Astrocyte (in vitro differentiated cells and primary cell): ENCODE measurements around the gene OTOG. TPM values are rescaled to one million over a fixed set of nuclear protein-coding genes. Genes with fewer than 3 reads are reported as not detected.

Experiments
- DNase-seq: peaks from one replicate; pipeline ENCODE4 v3.0.0-alpha.2; 2010; ENCODE audit warnings: low read depth
- FAIRE-seq: peaks from 2 replicates; lab custom pipeline; 2011; peaks lifted over from hg19 to GRCh38; lab: Jason Lieb, UNC
- H2AFZ ChIP-seq: 2 replicates; pipeline ENCODE4 v1.6.0; 2012; ENCODE audit warnings: low read depth, low read length, inconsistent platforms
- H3K27ac ChIP-seq: 2 replicates; pipeline ENCODE4 v1.5.1; 2011; ENCODE audit warnings: low read depth, low read length, inconsistent platforms
- H3K27me3 ChIP-seq: 2 replicates; pipeline ENCODE4 v1.6.0; 2011; ENCODE audit warnings: low read length, inconsistent platforms; ENCODE audit not compliant: insufficient read depth
- H3K36me3 ChIP-seq: 2 replicates; pipeline ENCODE4 v1.5.1; 2011; ENCODE audit warnings: low read length, inconsistent platforms; ENCODE audit not compliant: insufficient read depth
- H3K4me1 ChIP-seq: 2 replicates; pipeline ENCODE4 v1.5.1; 2011; ENCODE audit warnings: low read length, inconsistent platforms; ENCODE audit not compliant: insufficient read depth
- H3K4me2 ChIP-seq: 2 replicates; pipeline ENCODE4 v1.6.0; 2012; ENCODE audit warnings: low read length, inconsistent platforms
- H3K4me3 ChIP-seq: 2 replicates; pipeline ENCODE4 v1.5.1; 2011; ENCODE audit warnings: low read depth, mild to moderate bottlenecking, low read length, inconsistent platforms; ENCODE audit not compliant: insufficient read depth
- H3K79me2 ChIP-seq: 2 replicates; pipeline ENCODE4 v1.6.0; 2012; ENCODE audit warnings: mild to moderate bottlenecking, low read length, inconsistent platforms; ENCODE audit not compliant: insufficient read depth
- H3K9ac ChIP-seq: 2 replicates; pipeline ENCODE4 v1.6.0; 2012; ENCODE audit warnings: mild to moderate bottlenecking, low read length, inconsistent platforms
- H3K9me3 ChIP-seq: 2 replicates; pipeline ENCODE4 v1.5.1; 2012; ENCODE audit warnings: low read depth, mild to moderate bottlenecking, low read length, inconsistent platforms; ENCODE audit not compliant: insufficient read depth
- H4K20me1 ChIP-seq: 2 replicates; pipeline ENCODE4 v1.6.0; 2012; ENCODE audit warnings: low read length, inconsistent platforms; ENCODE audit not compliant: insufficient read depth
- H3K27ac Mint-ChIP-seq: one replicate; pipeline ENCODE4 v1.8.0; 2021; ENCODE audit warnings: mild to moderate bottlenecking, mixed read lengths; ENCODE audit not compliant: unreplicated experiment
- H3K27me3 Mint-ChIP-seq: one replicate; pipeline ENCODE4 v1.8.0; 2021; ENCODE audit warnings: low read depth, mixed read lengths; ENCODE audit not compliant: unreplicated experiment
- H3K36me3 Mint-ChIP-seq: one replicate; pipeline ENCODE4 v1.8.0; 2021; ENCODE audit warnings: low read depth, mixed read lengths; ENCODE audit not compliant: unreplicated experiment
- H3K4me1 Mint-ChIP-seq: one replicate; pipeline ENCODE4 v1.8.0; 2021; ENCODE audit warnings: low read depth, mixed read lengths; ENCODE audit not compliant: unreplicated experiment
- H3K4me3 Mint-ChIP-seq: one replicate; pipeline ENCODE4 v1.8.0; 2021; ENCODE audit warnings: mild to moderate bottlenecking, moderate library complexity, mixed read lengths; ENCODE audit not compliant: unreplicated experiment
- H3K9me3 Mint-ChIP-seq: one replicate; pipeline ENCODE4 v1.8.0; 2021; ENCODE audit warnings: mild to moderate bottlenecking, mixed read lengths; ENCODE audit not compliant: unreplicated experiment
- CTCF ChIP-seq: IDR thresholded peaks from 2 replicates; pipeline ENCODE4 v1.5.1; 2011; ENCODE audit warnings: low read depth, mild to moderate bottlenecking, inconsistent platforms, low read length, moderate library complexity; ENCODE audit not compliant: insufficient read depth
- EZH2 ChIP-seq: IDR thresholded peaks from 2 replicates; pipeline ENCODE4 v1.6.1; 2012; ENCODE audit warnings: mild to moderate bottlenecking, low read length, inconsistent platforms; ENCODE audit not compliant: insufficient read depth
- total RNA-seq: library from RNA; stranded (reverse); gene quantifications from 2 replicates; pipeline ENCODE4 v1.2.1, GENCODE V29; 2021

The OTOG gene
- total RNA-seq, 1 donor from 2014 or later, result not detected

- FAIRE-seq, result no peak
- Histone ChIP-seq H3K79me2 (no peaks in the 10 kb centered on the region), H3K27me3 (peaks cover 2% of the 10 kb centered on the region), H4K20me1 (no peaks in the 10 kb centered on the region), H3K9me3 (no peaks in the 10 kb centered on the region), H3K9ac (no peak overlapping the region), H3K4me1 (no peaks in the 10 kb centered on the region), H3K4me2 (no peak overlapping the region), H3K27ac (no peak overlapping the region), H3K4me3 (no peak overlapping the region), H2AFZ (no peak overlapping the region), H3K36me3 (no peaks in the 10 kb centered on the region)
- TF ChIP-seq EZH2 (no peak), CTCF (no peak)
- Mint-ChIP-seq H3K27me3 (peaks cover 42% of the 10 kb centered on the region), H3K4me3 (no peak overlapping the region), H3K27ac (no peak overlapping the region), H3K4me1 (no peaks in the 10 kb centered on the region), H3K9me3 (no peaks in the 10 kb centered on the region), H3K36me3 (no peaks in the 10 kb centered on the region)
- no peak for DNase-seq
Measured at GRCh38 chr11:17580271-17580670, 33.2 kb downstream of the OTOG start.

GRCh38 chr11:17581036-17581731 lies 34.1 kb downstream of the OTOG start:
- no peaks in the 10 kb centered on the region for H3K9me3 Mint-ChIP-seq
- no peaks in the 10 kb centered on the region for H3K36me3 ChIP-seq
- H3K36me3 Mint-ChIP-seq, result no peaks in the 10 kb centered on the region
- no peaks in the 10 kb centered on the region for H3K79me2 ChIP-seq
- H3K9ac ChIP-seq, result no peak overlapping the region
- H3K4me2 ChIP-seq, result no peak overlapping the region
- H3K4me1 ChIP-seq, result no peaks in the 10 kb centered on the region
- no peak overlapping the region for H3K4me3 ChIP-seq
- H3K4me3 Mint-ChIP-seq, result no peak overlapping the region
- no peak for FAIRE-seq
- H2AFZ ChIP-seq, result no peak overlapping the region
- H3K27me3 Mint-ChIP-seq, result peaks cover 37% of the 10 kb centered on the region
- no peak overlapping the region for H3K27ac ChIP-seq
- TF ChIP-seq EZH2, result no peak
- TF ChIP-seq CTCF, result no peak
- no peaks in the 10 kb centered on the region for H4K20me1 ChIP-seq
- no peak overlapping the region for H3K27ac Mint-ChIP-seq
- no peak for DNase-seq
- peaks cover 2% of the 10 kb centered on the region for H3K27me3 ChIP-seq
- no peaks in the 10 kb centered on the region for H3K4me1 Mint-ChIP-seq
- no peaks in the 10 kb centered on the region for H3K9me3 ChIP-seq

DNA sequence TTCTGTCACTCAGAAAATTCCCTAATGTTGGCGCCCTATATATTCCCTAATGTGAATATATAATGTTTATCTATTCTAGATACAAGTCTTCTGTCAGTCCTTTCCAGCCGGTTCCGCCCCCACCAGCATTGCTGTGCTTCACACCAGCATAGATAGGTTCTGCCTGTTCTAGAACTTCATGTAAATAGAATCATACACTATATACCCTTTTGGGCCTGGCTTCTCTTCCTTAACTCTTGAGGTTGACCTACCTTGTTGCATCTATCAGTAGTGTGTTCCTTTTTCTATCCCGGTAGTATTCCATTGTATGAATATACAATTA lies 34.6 kb downstream of the OTOG start:
- Mint-ChIP-seq H3K4me1 (no peaks in the 10 kb centered on the region), H3K36me3 (no peaks in the 10 kb centered on the region), H3K27ac (no peak overlapping the region), H3K27me3 (peaks cover 33% of the 10 kb centered on the region), H3K9me3 (no peaks in the 10 kb centered on the region), H3K4me3 (no peak overlapping the region)
- Histone ChIP-seq H3K9me3 (no peaks in the 10 kb centered on the region), H3K36me3 (no peaks in the 10 kb centered on the region), H3K4me3 (no peak overlapping the region), H3K9ac (no peak overlapping the region), H2AFZ (no peak overlapping the region), H3K4me1 (no peaks in the 10 kb centered on the region), H3K27ac (no peak overlapping the region), H3K79me2 (no peaks in the 10 kb centered on the region), H3K4me2 (no peak overlapping the region), H3K27me3 (peaks cover 2% of the 10 kb centered on the region), H4K20me1 (no peaks in the 10 kb centered on the region)
- no peak for FAIRE-seq
- TF ChIP-seq CTCF (no peak), EZH2 (no peak)
- no peak for DNase-seq
